NOMO-1 treated with dmso at 0.1 percent for 144 hours (cell line): Measurements from ENCODE around the gene UXS1.
"Not testable (repeated sequence)": the region's sequence is repeated elsewhere in the genome, so short reads cannot be mapped to it uniquely, and the experiment has no call there.

Experiments used
- DNase-seq: peaks from one replicate; lab custom pipeline; 2025; ENCODE audit not compliant: unreplicated experiment; lab: John Stamatoyannopoulos, UW

UXS1 gene

GRCh38 chr2:106137731-106138521, 56.2 kb downstream of the UXS1 start:
- DNase-seq, result no peak

DNA sequence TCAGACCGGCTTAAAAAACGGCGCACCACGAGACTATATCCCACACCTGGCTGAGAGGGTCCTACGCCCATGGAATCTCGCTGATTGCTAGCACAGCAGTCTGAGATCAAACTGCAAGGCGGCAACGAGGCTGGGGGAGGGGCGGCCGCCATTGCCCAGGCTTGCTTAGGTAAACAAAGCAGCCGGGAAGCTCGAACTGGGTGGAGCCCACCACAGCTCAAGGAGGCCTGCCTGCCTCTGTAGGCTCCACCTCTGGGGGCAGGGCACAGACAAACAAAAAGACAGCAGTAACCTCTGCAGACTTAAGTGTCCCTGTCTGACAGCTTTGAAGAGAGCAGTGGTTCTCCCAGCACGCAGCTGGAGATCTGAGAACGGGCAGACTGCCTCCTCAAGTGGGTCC, 62.9 kb downstream of the UXS1 start:
- DNase-seq, result not testable (repeated sequence)

GRCh38 chr2:106130251-106130998, 63.7 kb downstream of the UXS1 start:
- no peak for DNase-seq

DNA sequence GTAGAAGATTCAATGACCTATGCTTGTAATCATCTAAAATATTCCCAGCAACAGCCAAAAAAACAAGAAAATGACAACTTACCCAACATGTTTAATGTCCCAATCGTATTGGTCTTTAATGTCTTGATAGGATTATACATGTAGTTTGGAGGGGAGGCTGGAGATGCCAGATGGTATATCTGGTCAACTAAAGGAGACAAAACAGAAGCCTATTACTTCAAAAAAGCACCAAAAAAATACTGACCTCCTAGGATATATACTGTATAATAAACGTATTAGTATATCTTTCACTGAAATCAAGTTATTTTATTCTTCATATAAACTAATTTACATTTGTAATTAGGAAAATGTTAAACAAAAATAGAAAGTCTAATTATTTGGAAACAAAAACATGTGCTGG, 64.5 kb downstream of the UXS1 start:
- DNase-seq, result no peak

- no peak for DNase-seq
These were observed 65.0 kb downstream of the UXS1 start for GRCh38 chr2:106129150-106129549.

DNA sequence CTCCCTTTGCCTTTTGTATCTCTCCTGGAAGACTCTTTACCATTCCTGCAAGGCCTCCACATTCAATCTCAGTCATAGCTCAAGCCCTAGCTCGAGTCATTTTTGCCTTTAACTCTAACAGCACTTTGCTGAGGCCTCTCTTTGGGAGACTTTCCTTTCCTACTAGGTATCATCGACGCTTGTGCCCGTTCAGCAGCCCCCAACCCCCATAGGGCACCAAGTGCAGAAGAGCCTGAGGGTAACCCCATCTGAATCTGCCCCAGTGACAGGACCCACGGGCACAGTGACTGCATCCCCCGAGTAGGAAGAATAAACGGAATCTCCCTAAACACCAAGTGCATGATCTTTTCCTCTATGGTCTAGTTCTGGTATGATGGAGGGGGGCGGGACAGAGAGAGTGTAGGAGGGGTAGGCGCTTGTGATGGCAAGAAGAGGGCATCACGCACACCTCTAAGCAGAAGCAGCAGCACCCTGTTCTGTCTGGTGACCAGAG, 66.3 kb downstream of the UXS1 start:
- DNase-seq, result no peak

GRCh38 chr2:106127282-106127771, 66.8 kb downstream of the UXS1 start:
- DNase-seq, result no peak

GRCh38 chr2:106126705-106127281, 67.3 kb downstream of the UXS1 start:
- DNase-seq, result no peak

GRCh38 chr2:106126295-106126694, 67.8 kb downstream of the UXS1 start:
- no peak for DNase-seq

DNA sequence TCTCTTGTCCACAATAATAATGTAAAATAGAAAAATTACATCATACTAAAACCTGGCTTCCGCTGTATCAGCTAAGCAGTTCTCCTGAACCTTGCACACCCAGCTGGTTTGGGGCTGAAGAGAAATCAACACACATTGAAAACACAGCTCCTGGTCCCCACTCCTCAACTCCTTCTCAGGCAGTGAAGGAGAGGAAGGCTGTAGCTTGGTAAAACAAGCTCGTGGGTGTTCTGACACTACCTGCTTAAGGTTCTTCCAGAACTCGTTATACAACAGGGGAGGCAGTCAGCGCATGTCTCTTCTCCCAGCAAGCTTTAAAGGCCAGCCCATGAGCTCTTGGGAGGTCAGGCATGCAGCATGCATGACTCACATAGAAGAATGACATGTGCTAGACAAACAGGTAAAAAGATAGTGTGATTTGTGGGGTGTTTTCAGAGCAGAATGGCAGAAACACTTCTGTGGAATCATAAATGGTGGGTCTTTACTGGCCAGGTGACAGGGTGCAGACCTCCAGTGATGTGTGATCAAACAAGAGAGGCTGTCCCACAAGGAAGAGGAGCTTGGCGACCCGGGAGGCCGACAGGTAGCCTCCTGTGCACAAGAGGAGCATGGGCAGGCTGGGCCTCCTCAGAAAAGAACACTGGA, 69.1 kb downstream of the UXS1 start:
- no peak for DNase-seq

DNA sequence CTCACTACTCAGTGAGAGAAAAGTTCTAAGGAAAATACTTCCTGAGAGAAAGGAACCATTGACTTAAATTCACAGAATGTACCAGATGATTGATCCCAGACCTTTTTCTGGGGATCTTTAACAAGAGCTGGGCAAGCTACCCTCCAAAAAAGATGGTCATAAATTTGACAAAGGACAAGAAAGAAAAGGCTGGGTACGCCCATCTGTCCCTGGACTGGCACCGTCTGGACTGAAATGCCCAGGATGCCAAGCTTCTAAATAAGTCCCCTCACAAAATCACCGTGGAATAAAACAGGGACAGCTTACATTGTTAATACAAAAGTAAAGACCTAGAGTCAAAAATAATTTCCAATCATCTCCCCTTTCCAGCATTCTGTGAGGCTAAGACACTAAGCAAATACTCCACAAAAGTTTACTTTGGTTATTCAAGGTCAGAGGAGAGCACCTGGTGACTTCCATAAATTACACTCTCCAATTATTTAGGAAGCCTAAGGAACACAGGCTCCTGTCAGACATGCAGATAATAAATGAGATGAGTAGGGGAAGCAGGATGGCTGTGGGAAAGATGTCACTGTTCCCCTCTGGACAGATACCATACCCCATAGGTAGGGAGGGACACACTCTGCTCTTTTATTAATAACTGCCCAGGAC, 69.9 kb downstream of the UXS1 start:
- DNase-seq, result no peak

GRCh38 chr2:106122157-106122556, 71.9 kb downstream of the UXS1 start:
- no peak for DNase-seq

DNA sequence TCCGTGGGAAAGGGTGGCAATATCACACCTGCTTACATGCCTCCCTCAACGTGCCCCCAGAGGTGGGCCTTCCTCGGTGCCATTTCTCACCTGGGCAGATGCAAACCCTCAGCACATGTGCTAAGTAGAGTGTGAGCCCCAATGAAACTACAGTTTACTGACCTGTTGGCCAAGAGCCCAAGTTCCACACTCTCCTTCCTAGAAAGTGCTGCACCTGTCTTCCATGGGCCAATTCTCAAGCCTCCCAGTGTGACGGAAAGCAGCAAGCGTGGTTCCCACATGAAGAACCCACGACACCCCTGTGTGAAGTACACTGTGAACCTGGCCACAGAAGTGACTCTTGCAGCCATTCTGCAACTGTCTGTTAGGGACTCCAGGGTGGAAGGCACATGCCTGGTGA, 73.7 kb downstream of the UXS1 start:
- no peak for DNase-seq

GRCh38 chr2:106119074-106119473, 75.0 kb downstream of the UXS1 start:
- no peak for DNase-seq

DNA sequence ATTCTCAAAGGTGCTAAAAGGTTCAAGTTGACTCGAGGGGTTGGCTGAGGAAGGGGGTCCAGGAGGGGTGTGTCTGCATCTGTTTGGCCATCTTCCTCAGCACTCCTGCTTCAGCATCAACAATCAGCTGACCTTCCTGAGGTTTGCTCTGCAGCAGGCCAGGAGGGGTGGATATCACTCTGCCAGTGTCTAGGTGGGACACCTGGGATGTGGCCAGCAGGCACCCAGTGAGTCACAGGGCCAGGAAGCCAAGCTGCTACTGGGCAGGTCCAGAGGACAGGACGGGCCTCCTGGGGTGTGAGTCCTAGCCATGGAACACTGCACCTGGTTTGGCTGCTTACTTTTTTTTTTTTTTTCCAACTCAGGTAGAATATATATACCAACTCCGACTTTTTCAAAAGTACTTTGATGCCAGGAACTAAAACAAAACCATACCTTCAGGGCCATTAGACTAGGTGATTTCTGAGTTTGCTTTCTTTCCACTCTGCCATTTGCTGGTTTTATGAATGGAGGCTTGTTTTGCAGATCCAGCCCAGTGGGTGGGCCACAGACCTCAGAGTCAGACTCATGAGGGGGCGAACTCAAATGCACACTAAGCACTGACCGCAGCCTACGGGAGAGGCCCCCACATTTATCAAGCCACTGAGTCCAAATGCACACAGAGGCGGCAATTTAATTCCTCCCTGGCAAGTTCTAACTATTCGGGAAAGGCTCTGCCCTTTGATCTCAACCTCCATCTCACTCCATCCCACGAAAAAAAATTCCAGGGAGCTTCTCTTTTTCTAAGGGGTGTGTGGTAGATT, 76.0 kb downstream of the UXS1 start:
- DNase-seq, result no peak

- DNase-seq, result no peak
These were observed 76.8 kb downstream of the UXS1 start for GRCh38 chr2:106117347-106117746.

- DNase-seq, result no peak
These were observed 77.9 kb downstream of the UXS1 start for GRCh38 chr2:106116248-106116647.

- DNase-seq, result no peak
These were observed 78.4 kb downstream of the UXS1 start for GRCh38 chr2:106115665-106116064.

GRCh38 chr2:106115250-106115649, 78.9 kb downstream of the UXS1 start:
- no peak for DNase-seq

- DNase-seq, result no peak
These were observed 79.9 kb downstream of the UXS1 start for GRCh38 chr2:106114166-106114565.
